ENCODE measurements around the gene BTBD9. TPM values are rescaled to one million over a fixed set of nuclear protein-coding genes. Genes with fewer than 3 reads are reported as not detected.

Gene BTBD9
- total RNA-seq, 1 experiment from 2014 or later = 8.9 TPM

GRCh38 chr6:38175786-38176185 is 463.9 kb downstream of the BTBD9 start:
- TF ChIP-seq CTCF (conservative IDR thresholded peaks at IDR 0.05) = no peak

More at GRCh38 chr6:38175786-38176185, 463.9 kb downstream of the BTBD9 start:
- no peaks in the 10 kb centered on the region for H3K4me1 ChIP-seq (ENCODE audit: insufficient read depth, low read length)
- no peak overlapping the region for H3K27ac ChIP-seq (ENCODE audit: insufficient read length, low read depth, low read length)
- Mint-ChIP-seq H3K36me3 (ENCODE audit: insufficient read depth in 1 of 3, low read depth in 3 of 3) (no peaks in the 10 kb centered on the region), H3K27me3 (ENCODE audit: low read depth) (no peaks in the 10 kb centered on the region), H3K27ac (no peak overlapping the region), H3K4me3 (no peak overlapping the region), H3K4me1 (peaks cover 21 to 53% of the 10 kb centered on the region in 2 experiments), H3K9me3 (no peaks in the 10 kb centered on the region)
- no peaks in the 10 kb centered on the region for H3K23me2 ChIP-seq (ENCODE audit: insufficient read length, low read depth, low read length, poor library complexity, severe bottlenecking)
- no peak overlapping the region for H3T11ph ChIP-seq (ENCODE audit: low read length)
- WGBS (ENCODE audit: extremely low coverage, insufficient read length, low lambda C conversion rate) = no CpG with 5 or more reads among the region's 11 CpGs
- no peak overlapping the region for H3K23ac ChIP-seq (ENCODE audit: insufficient read length, low read depth, low read length)
- no peak overlapping the region for H4K5ac ChIP-seq (ENCODE audit: insufficient read length, low read depth, low read length)
- no peak overlapping the region for H3K4ac ChIP-seq (ENCODE audit: low read depth, low read length)
- no peaks in the 10 kb centered on the region for H3K79me1 ChIP-seq (ENCODE audit: insufficient read depth, low read depth, low read length, poor library complexity, severe bottlenecking)
- H2BK5ac ChIP-seq (ENCODE audit: insufficient read length, low read length) = no peak overlapping the region
- H3K79me2 ChIP-seq (ENCODE audit: insufficient read depth, low read length) = no peaks in the 10 kb centered on the region
- no peak overlapping the region for H4K8ac ChIP-seq (replicated peaks; ENCODE audit: insufficient read length, low read depth, low read length)
- no peak overlapping the region for H3K14ac ChIP-seq (ENCODE audit: insufficient read depth, low read length)
- H2BK15ac ChIP-seq (ENCODE audit: low read depth, low read length) = no peak overlapping the region
- H2BK12ac ChIP-seq (ENCODE audit: insufficient read length, low read depth, low read length) = no peak overlapping the region
- no peak overlapping the region for H3K4me2 ChIP-seq (ENCODE audit: insufficient read depth, insufficient read length, low read length)
- no peak for DNase-seq
- H3K27me3 ChIP-seq (ENCODE audit: insufficient read depth, low read length) = no peaks in the 10 kb centered on the region
- no peak overlapping the region for H2BK120ac ChIP-seq (ENCODE audit: low read depth, low read length, poor library complexity, severe bottlenecking)
- H4K91ac ChIP-seq (ENCODE audit: insufficient read length, low read depth, low read length) = no peak overlapping the region
- no peaks in the 10 kb centered on the region for H3K9me3 ChIP-seq (ENCODE audit: control insufficient read depth, low read depth, low read length)
- no peak overlapping the region for H3K18ac ChIP-seq (ENCODE audit: insufficient read length, low read depth, low read length)
- H2AFZ ChIP-seq (ENCODE audit: low read length) = no peak overlapping the region
- no peaks in the 10 kb centered on the region for H4K20me1 ChIP-seq (ENCODE audit: control insufficient read depth, insufficient read depth, insufficient read length)
- no peak overlapping the region for H3K56ac ChIP-seq (ENCODE audit: insufficient read length, low read depth, low read length)
- H3K9ac ChIP-seq (ENCODE audit: extremely low read depth, insufficient read length, low read length) = no peak overlapping the region
- H2AK5ac ChIP-seq (ENCODE audit: insufficient read length, low read length) = no peak overlapping the region
- no peak overlapping the region for H2BK20ac ChIP-seq (ENCODE audit: low read depth, low read length, poor library complexity, severe bottlenecking)

Data from H9 (cell line).